K562 (cell line): ENCODE data around the gene CLDN24. TPM values are rescaled to one million over a fixed set of nuclear protein-coding genes. Genes with fewer than 3 reads are reported as not detected.

ENCODE experiments used
- ADNP ChIP-seq: fragments of 200-800 bp; sonication (Bioruptor generic); IDR thresholded peaks from 2 replicates; pipeline ENCODE4 v1.6.1; 2016; ENCODE audit warnings: missing genetic modification characterization, missing compliant biosample characterization
- BHLHE40 ChIP-seq: IDR thresholded peaks from 2 replicates; pipeline ENCODE4 v1.6.1; 2011; ENCODE audit warnings: low read length, improper control_type of control experiment
- C11orf30 ChIP-seq: fragments of 450-650 bp; IDR thresholded peaks from 2 replicates; pipeline ENCODE4 v1.6.1; 2016; ENCODE audit warnings: low read depth, mild to moderate bottlenecking
- CHD4 ChIP-seq: fragments of 200-600 bp; sonication (generic); IDR thresholded peaks from 3 replicates; pipeline ENCODE4 v1.6.1; 2012; ENCODE audit warnings: low read depth, mild to moderate bottlenecking, mixed read lengths, low read length, inconsistent platforms; ENCODE audit not compliant: insufficient read depth, insufficient replicate concordance, poor library complexity, severe bottlenecking
- E2F3 ChIP-seq: fragments of 250-450 bp; sonication (Bioruptor Pico); IDR thresholded peaks from 2 replicates; pipeline ENCODE4 v1.4.0; 2020; ENCODE audit warnings: mild to moderate bottlenecking
- GTF2A2 ChIP-seq: IDR thresholded peaks from 2 replicates; pipeline ENCODE4 v1.6.1; 2016; ENCODE audit warnings: mild to moderate bottlenecking, missing genetic modification characterization, missing compliant biosample characterization
- KLF1 ChIP-seq: fragments of 450-650 bp; IDR thresholded peaks from 2 replicates; pipeline ENCODE4 v1.6.1; 2016; ENCODE audit warnings: missing genetic modification characterization, missing compliant biosample characterization
- NFIX ChIP-seq: fragments of 250-450 bp; sonication (Bioruptor Pico); IDR thresholded peaks from 2 replicates; pipeline ENCODE4 v1.4.0; 2020; ENCODE audit warnings: low read depth, mild to moderate bottlenecking, moderate library complexity
- POLR2G ChIP-seq: fragments of 200-400 bp; formaldehyde crosslinking; IDR thresholded peaks from 2 replicates; pipeline ENCODE4 v1.6.1; 2017; ENCODE audit warnings: low read depth, mild to moderate bottlenecking, antibody characterized with exemption, low read length, moderate library complexity
- SAFB ChIP-seq: fragments of 200-400 bp; formaldehyde crosslinking; IDR thresholded peaks from 2 replicates; pipeline ENCODE4 v1.6.1; 2017; ENCODE audit warnings: low read depth, low read length, borderline replicate concordance
- SMARCA4 ChIP-seq: fragments of 450-650 bp; IDR thresholded peaks from 2 replicates; pipeline ENCODE4 v1.6.1; 2016
- TAF1 ChIP-seq: IDR thresholded peaks from 2 replicates; pipeline ENCODE4 v1.6.1; 2011; ENCODE audit warnings: mild to moderate bottlenecking, low read length, moderate library complexity; ENCODE audit not compliant: insufficient read depth, control insufficient read depth, severe bottlenecking; ENCODE audit errors: extremely low read depth
- ZNF133 ChIP-seq: fragments of 250-450 bp; sonication (Bioruptor Pico); IDR thresholded peaks from 2 replicates; pipeline ENCODE4 v1.4.0; 2020; ENCODE audit warnings: mild to moderate bottlenecking
- ZNF143 ChIP-seq: sonication (generic); formaldehyde crosslinking; IDR thresholded peaks from 2 replicates; pipeline ENCODE4 v1.9.0; 2022; ENCODE audit warnings: mild to moderate bottlenecking, missing genetic modification reagents
- ZNF282 ChIP-seq: sonication (generic); formaldehyde crosslinking; IDR thresholded peaks from 2 replicates; pipeline ENCODE4 v1.8.1; 2023; ENCODE audit warnings: missing genetic modification reagents
- ZNF408 ChIP-seq: fragments of 250-450 bp; sonication (Bioruptor Pico); IDR thresholded peaks from 2 replicates; pipeline ENCODE4 v1.4.0; 2020; ENCODE audit warnings: low read depth, mild to moderate bottlenecking, moderate library complexity
- ZNF584 ChIP-seq: fragments of 200-800 bp; sonication (Bioruptor generic); IDR thresholded peaks from 2 replicates; pipeline ENCODE4 v1.6.1; 2016; ENCODE audit warnings: low read depth, mild to moderate bottlenecking, missing genetic modification characterization, missing compliant biosample characterization
- ZSCAN32 ChIP-seq: fragments of 450-650 bp; formaldehyde crosslinking; IDR thresholded peaks from 2 replicates; pipeline ENCODE4 v1.4.0; 2020; ENCODE audit warnings: mild to moderate bottlenecking, moderate library complexity
- polyA plus RNA-seq, 8 experiments: library from polyadenylated mRNA; depleted of rRNA in 4 of 8; stranded (reverse) in 5 of 8; unstranded in 3 of 8; fragments of >200 nt; fragmentation: Nextera tagmentation in 2 of 8; fragmentation: Illumina TruSeq in 1 of 8; extraction: Ambion mirVana in 2 of 8; extraction: Trizol in 1 of 8; gene quantifications; 2 replicates each; pipeline versions ENCODE4 v1.2.1 to v1.2.3, GENCODE V29; 2011 to 2014; ENCODE audit warnings: inconsistent platforms in 1 of 8, missing spikeins in 1 of 8
- total RNA-seq, 7 experiments: library from RNA; depleted of rRNA in 6 of 7; stranded (reverse); fragments of >200 nt in 6 of 7; fragmentation: Illumina TruSeq in 2 of 7; extraction: Trizol in 2 of 7; gene quantifications; 2 replicates each; pipeline versions ENCODE4 v1.2.1 to v1.2.3, GENCODE V29; 2011 to 2021; ENCODE audit warnings: low replicate concordance in 1 of 7
- TF ChIP-seq, protein P1 (sequence below): sonication (generic); formaldehyde crosslinking; IDR thresholded peaks from 2 replicates; pipeline ENCODE4 v1.8.0; 2022; ENCODE audit warnings: mild to moderate bottlenecking, low read depth, missing genetic modification reagents
- TF ChIP-seq, protein P2 (sequence below): fragments of 450-650 bp; IDR thresholded peaks from 2 replicates; pipeline ENCODE4 v1.7.0; 2016; ENCODE audit warnings: borderline replicate concordance
- TF ChIP-seq, protein P3 (sequence below): fragments of 250-450 bp; sonication (Bioruptor Pico); IDR thresholded peaks from 2 replicates; pipeline ENCODE4 v1.4.0; 2020; ENCODE audit warnings: mild to moderate bottlenecking, moderate library complexity, borderline replicate concordance

The CLDN24 gene
- total and polyA plus RNA-seq, 9 of the 15 experiments (the other 6 are each of a cell fraction or from before 2014, with no cell fraction given): not detected

DNA sequence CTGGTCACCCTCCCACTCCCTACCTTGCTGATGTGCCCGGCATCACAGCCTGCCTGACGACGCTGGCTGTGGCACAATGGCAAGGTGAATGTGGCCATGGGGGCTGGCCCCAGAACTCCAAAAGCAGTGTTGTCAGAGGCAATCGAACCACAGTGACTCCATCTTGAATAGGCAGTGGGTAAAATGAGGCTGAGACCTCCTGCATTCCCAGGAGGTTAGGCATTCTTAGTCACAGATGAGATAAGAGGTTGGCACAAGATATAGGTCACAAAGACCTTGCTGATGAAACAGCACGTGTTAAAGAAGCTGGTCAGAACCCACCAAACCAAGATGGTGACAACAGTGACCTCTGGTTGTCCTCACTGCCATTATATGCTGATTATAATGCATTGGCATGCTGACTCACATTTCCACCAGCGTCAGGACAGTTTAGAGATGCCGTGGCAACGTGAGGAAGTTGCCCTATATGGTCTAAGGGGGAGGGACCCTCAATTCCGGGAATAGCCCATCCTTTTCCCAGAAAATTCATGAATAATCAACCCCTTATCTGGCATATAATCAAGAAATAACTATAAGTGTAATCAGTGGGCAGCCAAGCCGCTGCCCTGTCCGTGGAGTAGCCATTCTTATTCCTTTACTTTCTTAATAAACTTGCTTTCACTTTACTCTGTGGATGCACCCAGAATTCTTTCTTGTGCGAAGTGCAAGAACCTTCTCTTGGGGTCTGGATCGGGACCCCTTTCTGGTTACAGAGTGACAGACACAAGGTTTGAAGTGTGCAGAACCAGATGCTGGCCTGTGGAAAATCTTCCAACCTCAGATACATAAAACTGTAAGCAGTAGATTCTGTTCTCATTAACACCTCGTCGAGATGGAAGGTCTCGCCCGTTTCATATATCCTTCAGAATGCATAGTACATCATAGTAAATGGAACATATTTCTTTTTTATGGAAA is 26.8 kb upstream of the CLDN24 start (continued):
- TF ChIP-seq, protein P1, sequence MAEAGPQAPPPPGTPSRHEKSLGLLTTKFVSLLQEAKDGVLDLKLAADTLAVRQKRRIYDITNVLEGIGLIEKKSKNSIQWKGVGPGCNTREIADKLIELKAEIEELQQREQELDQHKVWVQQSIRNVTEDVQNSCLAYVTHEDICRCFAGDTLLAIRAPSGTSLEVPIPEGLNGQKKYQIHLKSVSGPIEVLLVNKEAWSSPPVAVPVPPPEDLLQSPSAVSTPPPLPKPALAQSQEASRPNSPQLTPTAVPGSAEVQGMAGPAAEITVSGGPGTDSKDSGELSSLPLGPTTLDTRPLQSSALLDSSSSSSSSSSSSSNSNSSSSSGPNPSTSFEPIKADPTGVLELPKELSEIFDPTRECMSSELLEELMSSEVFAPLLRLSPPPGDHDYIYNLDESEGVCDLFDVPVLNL (CRISPR knock-in tag): no peak
- peak; percentile 100 for TF ChIP-seq E2F3
- peak; percentile 92 for TF ChIP-seq C11orf30
- TF ChIP-seq, protein P2, sequence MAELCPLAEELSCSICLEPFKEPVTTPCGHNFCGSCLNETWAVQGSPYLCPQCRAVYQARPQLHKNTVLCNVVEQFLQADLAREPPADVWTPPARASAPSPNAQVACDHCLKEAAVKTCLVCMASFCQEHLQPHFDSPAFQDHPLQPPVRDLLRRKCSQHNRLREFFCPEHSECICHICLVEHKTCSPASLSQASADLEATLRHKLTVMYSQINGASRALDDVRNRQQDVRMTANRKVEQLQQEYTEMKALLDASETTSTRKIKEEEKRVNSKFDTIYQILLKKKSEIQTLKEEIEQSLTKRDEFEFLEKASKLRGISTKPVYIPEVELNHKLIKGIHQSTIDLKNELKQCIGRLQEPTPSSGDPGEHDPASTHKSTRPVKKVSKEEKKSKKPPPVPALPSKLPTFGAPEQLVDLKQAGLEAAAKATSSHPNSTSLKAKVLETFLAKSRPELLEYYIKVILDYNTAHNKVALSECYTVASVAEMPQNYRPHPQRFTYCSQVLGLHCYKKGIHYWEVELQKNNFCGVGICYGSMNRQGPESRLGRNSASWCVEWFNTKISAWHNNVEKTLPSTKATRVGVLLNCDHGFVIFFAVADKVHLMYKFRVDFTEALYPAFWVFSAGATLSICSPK: no peak
- TF ChIP-seq ZNF584: peak; percentile 100
- peak; percentile 72 for TF ChIP-seq NFIX (CRISPR knock-in tag)
- TF ChIP-seq KLF1 (tag): peak; percentile 100
- peak; percentile 73 for TF ChIP-seq SMARCA4
- TF ChIP-seq ADNP (tag): peak; percentile 58; the same call in 1 of the 2 replicates
- TF ChIP-seq, protein P3, sequence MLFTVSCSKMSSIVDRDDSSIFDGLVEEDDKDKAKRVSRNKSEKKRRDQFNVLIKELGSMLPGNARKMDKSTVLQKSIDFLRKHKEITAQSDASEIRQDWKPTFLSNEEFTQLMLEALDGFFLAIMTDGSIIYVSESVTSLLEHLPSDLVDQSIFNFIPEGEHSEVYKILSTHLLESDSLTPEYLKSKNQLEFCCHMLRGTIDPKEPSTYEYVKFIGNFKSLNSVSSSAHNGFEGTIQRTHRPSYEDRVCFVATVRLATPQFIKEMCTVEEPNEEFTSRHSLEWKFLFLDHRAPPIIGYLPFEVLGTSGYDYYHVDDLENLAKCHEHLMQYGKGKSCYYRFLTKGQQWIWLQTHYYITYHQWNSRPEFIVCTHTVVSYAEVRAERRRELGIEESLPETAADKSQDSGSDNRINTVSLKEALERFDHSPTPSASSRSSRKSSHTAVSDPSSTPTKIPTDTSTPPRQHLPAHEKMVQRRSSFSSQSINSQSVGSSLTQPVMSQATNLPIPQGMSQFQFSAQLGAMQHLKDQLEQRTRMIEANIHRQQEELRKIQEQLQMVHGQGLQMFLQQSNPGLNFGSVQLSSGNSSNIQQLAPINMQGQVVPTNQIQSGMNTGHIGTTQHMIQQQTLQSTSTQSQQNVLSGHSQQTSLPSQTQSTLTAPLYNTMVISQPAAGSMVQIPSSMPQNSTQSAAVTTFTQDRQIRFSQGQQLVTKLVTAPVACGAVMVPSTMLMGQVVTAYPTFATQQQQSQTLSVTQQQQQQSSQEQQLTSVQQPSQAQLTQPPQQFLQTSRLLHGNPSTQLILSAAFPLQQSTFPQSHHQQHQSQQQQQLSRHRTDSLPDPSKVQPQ: peak; percentile 96
- TF ChIP-seq SAFB: no peak
- no peak for TF ChIP-seq ZNF143 (CRISPR knock-in tag)
- peak; percentile 98 for TF ChIP-seq ZNF133 (CRISPR knock-in tag)
- TF ChIP-seq ZNF408 (CRISPR knock-in tag): peak; percentile 61; the same call in 1 of the 2 replicates
- no peak for TF ChIP-seq TAF1
- TF ChIP-seq CHD4: no peak
- TF ChIP-seq GTF2A2 (tag): peak; percentile 100
- peak; percentile 84 for TF ChIP-seq BHLHE40
- TF ChIP-seq ZNF282 (CRISPR knock-in tag): no peak
- 0 out of 2 replicates have a peak, but pooled peaks have one; percentile 32 for TF ChIP-seq POLR2G
- peak; percentile 96 for TF ChIP-seq ZSCAN32 (CRISPR knock-in tag)
